ENCODE data around the gene BAZ1B.

The BAZ1B gene

DNA sequence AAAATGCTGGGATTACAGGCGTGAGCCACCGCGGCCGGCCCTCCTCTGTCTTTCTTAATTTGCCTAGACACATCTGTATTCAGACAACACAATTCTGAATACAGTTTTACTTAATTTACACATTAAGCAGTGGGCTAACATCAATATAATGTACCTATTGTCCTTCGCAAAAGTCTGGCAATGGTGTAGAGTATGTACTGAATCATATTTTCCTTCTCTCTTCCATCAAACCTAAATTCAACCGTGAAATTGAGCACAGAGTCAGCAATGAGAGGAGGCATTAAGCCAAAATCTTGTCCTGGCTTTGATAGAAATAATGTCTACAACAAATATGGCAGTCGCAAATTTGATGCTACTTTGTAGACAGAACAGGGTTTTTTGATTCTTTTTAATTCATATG lies 58.1 kb downstream of the BAZ1B start:
- Histone ChIP-seq H3K79me2 (ENCODE audit: insufficient read depth, low read length) (no peaks in the 10 kb centered on the region), H3K4me3 (ENCODE audit: low read length, poor library complexity, severe bottlenecking) (no peak overlapping the region), H4K20me1 (ENCODE audit: insufficient read depth, low read length, poor library complexity, severe bottlenecking) (peaks cover 7% of the 10 kb centered on the region), H3K9me3 (ENCODE audit: insufficient read depth, low read depth, low read length) (no peaks in the 10 kb centered on the region), H2AFZ (ENCODE audit: low read length) (no peak overlapping the region), H3F3A (ENCODE audit: low read depth) (no peaks in the 10 kb centered on the region), H3K9ac (ENCODE audit: low read depth, low read length, poor library complexity, severe bottlenecking) (no peak overlapping the region), H3K36me3 (ENCODE audit: insufficient read depth, low read length) (peaks cover 98% of the 10 kb centered on the region), H3K27me3 (ENCODE audit: insufficient read depth, low read length, poor library complexity, severe bottlenecking) (no peaks in the 10 kb centered on the region), H3K4me1 (ENCODE audit: insufficient read depth, low read length, poor library complexity, severe bottlenecking) (no peaks in the 10 kb centered on the region), H3K4me2 (ENCODE audit: low read depth, low read length, poor library complexity, severe bottlenecking) (no peak overlapping the region), H3K9me2 (replicated peaks; ENCODE audit: low read depth, low read length) (no peaks in the 10 kb centered on the region)
- TF ChIP-seq, protein P1, sequence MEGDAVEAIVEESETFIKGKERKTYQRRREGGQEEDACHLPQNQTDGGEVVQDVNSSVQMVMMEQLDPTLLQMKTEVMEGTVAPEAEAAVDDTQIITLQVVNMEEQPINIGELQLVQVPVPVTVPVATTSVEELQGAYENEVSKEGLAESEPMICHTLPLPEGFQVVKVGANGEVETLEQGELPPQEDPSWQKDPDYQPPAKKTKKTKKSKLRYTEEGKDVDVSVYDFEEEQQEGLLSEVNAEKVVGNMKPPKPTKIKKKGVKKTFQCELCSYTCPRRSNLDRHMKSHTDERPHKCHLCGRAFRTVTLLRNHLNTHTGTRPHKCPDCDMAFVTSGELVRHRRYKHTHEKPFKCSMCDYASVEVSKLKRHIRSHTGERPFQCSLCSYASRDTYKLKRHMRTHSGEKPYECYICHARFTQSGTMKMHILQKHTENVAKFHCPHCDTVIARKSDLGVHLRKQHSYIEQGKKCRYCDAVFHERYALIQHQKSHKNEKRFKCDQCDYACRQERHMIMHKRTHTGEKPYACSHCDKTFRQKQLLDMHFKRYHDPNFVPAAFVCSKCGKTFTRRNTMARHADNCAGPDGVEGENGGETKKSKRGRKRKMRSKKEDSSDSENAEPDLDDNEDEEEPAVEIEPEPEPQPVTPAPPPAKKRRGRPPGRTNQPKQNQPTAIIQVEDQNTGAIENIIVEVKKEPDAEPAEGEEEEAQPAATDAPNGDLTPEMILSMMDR (conservative IDR thresholded peaks at IDR 0.05; ENCODE audit: low read length) = no peak
- no peak for TF ChIP-seq EZH2phosphoT487 (IDR thresholded peaks at IDR 0.05; ENCODE audit: borderline replicate concordance)

- Histone ChIP-seq H3K9me3 (ENCODE audit: insufficient read depth, low read depth, low read length) (no peaks in the 10 kb centered on the region), H3K9ac (ENCODE audit: low read depth, low read length, poor library complexity, severe bottlenecking) (no peak overlapping the region), H3K4me1 (ENCODE audit: insufficient read depth, low read length, poor library complexity, severe bottlenecking) (no peaks in the 10 kb centered on the region), H3K27me3 (ENCODE audit: insufficient read depth, low read length, poor library complexity, severe bottlenecking) (no peaks in the 10 kb centered on the region), H3K9me2 (replicated peaks; ENCODE audit: low read depth, low read length) (no peaks in the 10 kb centered on the region), H4K20me1 (ENCODE audit: insufficient read depth, low read length, poor library complexity, severe bottlenecking) (peaks cover 7% of the 10 kb centered on the region), H3K36me3 (ENCODE audit: insufficient read depth, low read length) (peaks cover 98% of the 10 kb centered on the region), H3K4me3 (ENCODE audit: low read length, poor library complexity, severe bottlenecking) (no peak overlapping the region), H3K79me2 (ENCODE audit: insufficient read depth, low read length) (no peaks in the 10 kb centered on the region), H3F3A (ENCODE audit: low read depth) (no peaks in the 10 kb centered on the region), H2AFZ (ENCODE audit: low read length) (no peak overlapping the region), H3K4me2 (ENCODE audit: low read depth, low read length, poor library complexity, severe bottlenecking) (no peak overlapping the region)
- no peak for TF ChIP-seq EZH2phosphoT487 (IDR thresholded peaks at IDR 0.05; ENCODE audit: borderline replicate concordance)
- TF ChIP-seq, protein P1 (conservative IDR thresholded peaks at IDR 0.05; ENCODE audit: low read length) = no peak
Observed at GRCh38 chr7:73463260-73463659, 58.8 kb downstream of the BAZ1B start.

DNA sequence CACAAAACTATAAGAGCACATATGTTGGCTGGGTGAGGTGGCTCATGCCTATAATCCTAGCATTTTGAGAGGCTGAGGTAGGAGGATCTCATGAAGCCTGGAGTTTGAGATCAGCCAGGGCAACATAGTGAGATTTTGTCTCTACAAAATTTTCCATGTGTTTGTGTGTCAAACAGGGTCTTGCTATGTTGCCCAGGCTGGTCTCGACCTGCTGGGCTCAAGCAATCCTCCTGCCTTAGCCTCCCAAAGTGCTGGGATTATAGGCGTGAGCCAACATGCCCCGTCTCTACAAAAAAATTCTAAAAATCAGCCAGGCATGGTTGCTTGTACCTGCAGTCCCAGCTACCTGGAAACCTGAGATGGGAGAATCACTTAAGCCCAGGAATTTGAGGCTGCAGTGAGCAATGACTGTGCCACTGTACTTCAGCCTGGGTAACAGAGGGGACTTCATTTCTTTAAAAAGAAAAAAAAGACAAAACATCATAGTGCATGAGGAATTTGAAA lies 60.3 kb downstream of the BAZ1B start:
- TF ChIP-seq, protein P1 (conservative IDR thresholded peaks at IDR 0.05; ENCODE audit: low read length) = no peak
- Histone ChIP-seq H3K36me3 (ENCODE audit: insufficient read depth, low read length) (peaks cover 98% of the 10 kb centered on the region), H3K79me2 (ENCODE audit: insufficient read depth, low read length) (no peaks in the 10 kb centered on the region), H3K27me3 (ENCODE audit: insufficient read depth, low read length, poor library complexity, severe bottlenecking) (no peaks in the 10 kb centered on the region), H3K9me3 (ENCODE audit: insufficient read depth, low read depth, low read length) (no peaks in the 10 kb centered on the region), H3K4me2 (ENCODE audit: low read depth, low read length, poor library complexity, severe bottlenecking) (no peak overlapping the region), H2AFZ (ENCODE audit: low read length) (no peak overlapping the region), H4K20me1 (ENCODE audit: insufficient read depth, low read length, poor library complexity, severe bottlenecking) (peaks cover 7% of the 10 kb centered on the region), H3K4me1 (ENCODE audit: insufficient read depth, low read length, poor library complexity, severe bottlenecking) (no peaks in the 10 kb centered on the region), H3K9ac (ENCODE audit: low read depth, low read length, poor library complexity, severe bottlenecking) (no peak overlapping the region), H3K9me2 (replicated peaks; ENCODE audit: low read depth, low read length) (no peaks in the 10 kb centered on the region), H3K4me3 (ENCODE audit: low read length, poor library complexity, severe bottlenecking) (no peak overlapping the region), H3F3A (ENCODE audit: low read depth) (no peaks in the 10 kb centered on the region)
